Heart right ventricle (tissue), 16 donors: ENCODE measurements around the gene TRMT1. TPM values are rescaled to one million over a fixed set of nuclear protein-coding genes. Genes with fewer than 3 reads are reported as not detected.

Experiments used
- ATAC-seq, 8 donors: fragments of 200-7000 bp; cut with Tn5 transposase; one replicate each; pipeline ENCODE4 v1.9.1; 2020; ENCODE audit warnings: mild to moderate bottlenecking in 8 of 8, moderate library complexity in 8 of 8, moderate number of reproducible peaks in 1 of 8
- DNase-seq, 2 donors: peaks; one replicate each; pipeline ENCODE4 v3.0.0-alpha.2; 2020
- H3K27ac ChIP-seq, 10 donors: fragments of 200-600 bp; sonication (generic) in 2 of 10; one replicate each; pipeline versions ENCODE4 v1.5.0 to v1.8.0; 2020 to 2022; ENCODE audit warnings: mild to moderate bottlenecking in 3 of 10
- H3K27me3 ChIP-seq, 7 donors: fragments of 200-600 bp; one replicate each; pipeline ENCODE4 v1.8.0; 2021 to 2022; ENCODE audit warnings: mild to moderate bottlenecking in 2 of 7
- H3K36me3 ChIP-seq, 9 donors: fragments of 200-600 bp; sonication (generic) in 1 of 9; one replicate each; pipeline versions ENCODE4 v1.5.0 to v1.8.0; 2020 to 2022; ENCODE audit warnings: mild to moderate bottlenecking in 2 of 9
- H3K4me1 ChIP-seq, 9 donors: fragments of 200-600 bp; sonication (generic) in 1 of 9; one replicate each; pipeline versions ENCODE4 v1.5.0 to v1.8.0; 2020 to 2022; ENCODE audit warnings: mild to moderate bottlenecking in 4 of 9
- H3K4me3 ChIP-seq, 10 donors: fragments of 200-600 bp; sonication (generic) in 2 of 10; one replicate each; pipeline versions ENCODE4 v1.5.0 to v1.8.0; 2020 to 2022; ENCODE audit warnings: mild to moderate bottlenecking in 7 of 10, moderate library complexity in 2 of 10
- H3K9me3 ChIP-seq, 11 donors: fragments of 200-600 bp in 10 of 11; sonication (generic) in 2 of 11; one replicate each; pipeline versions ENCODE4 v1.5.0 to v1.8.0; 2013 to 2022; ENCODE audit warnings: mild to moderate bottlenecking in 2 of 11, control low read depth in 1 of 11, moderate library complexity in 1 of 11
- CTCF ChIP-seq, 9 donors: fragments of 200-600 bp; sonication (generic) in 2 of 9; IDR thresholded peaks; one replicate each; pipeline versions ENCODE4 v1.5.0 to v1.8.0; 2021 to 2022; ENCODE audit warnings: antibody characterized with exemption in 9 of 9, mild to moderate bottlenecking in 5 of 9, moderate library complexity in 1 of 9
- WGBS, 2 donors: extraction: QIAGEN DNeasy Blood & Tissue Kit; methylation state at CpG; one replicate each; pipeline ENCODE4 v1.1.7; 2013; ENCODE audit warnings: inconsistent platforms in 1 of 2; 5-methylcytosine and 5-hydroxymethylcytosine counted together
- intact Hi-C, 10 donors: fragments of 100-400 bp; cut with DNase I; formaldehyde crosslinking; loops; one replicate each; pipeline versions ENCODE4 v1.11.1 to v1.14.2; 2022
- polyA plus RNA-seq, 2 donors: library from polyadenylated mRNA; stranded (reverse); fragments of 200-250 nt; gene quantifications; one replicate each; pipeline ENCODE4 v1.2.3, GENCODE V29; 2013
- total RNA-seq, 10 donors: library from RNA; stranded (reverse); fragmentation: NEBNext Ultra II Directional in 3 of 10; extraction: Animal tissue kit (Norgen Biotek cat#: 25700) in 3 of 10; gene quantifications; one replicate each; pipeline versions ENCODE4 v1.2.1 to v1.2.4, GENCODE V29; 2021 to 2023
- donor health status: Arrhythmogenic right ventricular cardiomyopathy.
- donor health status: ischemic (EF 13 %, LVEDD 7.1; RV severe dilation, severe dysfunction).
- donor health status: healthy with polysubstance abuse.
- donor health status: DM: no; HTN: yes; CAD: no.
- donor health status: DM: no; HTN: no; CAD: no.
- donor health status: ischemic (EF 25% LVEDD 6.9; RV normal size, moderate dysfunction).
- donor health status: ischemic (EF 25% LVEDD 5.7; RV mildly dilated, moderate dysfunction).
- donor health status: healthy.
- donor health status: DM: yes; HTN: yes; CAD: no.
- donor health status: Ischemic cardiomyopathy.
- donor health status: ischemic (EF 35%, LVEDD 5.7; RV mildly dilated, moderate dysfunction).
- donor health status: nonischemic (EF 11% LVEDD 7.7; RV severe dilation, severe dysfunction).
- donor health status: DM: yes; HTN: yes; CAD: no.
- donor health status: PGD.
- donor health status: ischemic (EF 29% LVEDD 5.4; RV normal size, mild dysfunction).
- donor health status: nonischemic (EF 23%, LVEDD 6.1; RV moderate dilation, normal function).

The TRMT1 gene
- total and polyA plus RNA-seq, 12 donors, result 10.5 to 54.0 (median 14.8) TPM

GRCh38 chr19:13069415-13070359 is 46.9 kb downstream of the TRMT1 start:
- ATAC-seq (peak in 1 of 8 donors; percentile 8), DNase-seq (no peak)
- H3K9me3 ChIP-seq, result no peaks in the 10 kb centered on the region
- H3K4me3 ChIP-seq, result peak overlapping the region in 3 of 10 donors; percentile 16 to 31 (median 20)
- H3K27ac ChIP-seq, result peak overlapping the region; percentile 66 to 99 (median 81)
- H3K4me1 ChIP-seq, result peaks cover 54 to 94% (median 74%) of the 10 kb centered on the region in 9 donors
- TF ChIP-seq CTCF (IDR thresholded peaks at IDR 0.05), result no peak
- 53 to 60% methylated on average over 20 of the region's 20 CpGs for WGBS, 2 donors
- H3K27me3 ChIP-seq, result no peaks in the 10 kb centered on the region
- H3K36me3 ChIP-seq, result peaks cover 0 to 21% (median 4%) of the 10 kb centered on the region in 9 donors
- intact Hi-C loops, result loop anchor here in 2 of 10 donors (2.0 to 10.0 kb wide), 2 partner anchors 23 to 85 kb away; no protein-coding TSS in a partner anchor

- Histone ChIP-seq H3K4me3 (no peak overlapping the region), H3K27ac (peak overlapping the region in 9 of 10 donors; percentile 14 to 99 (median 83))
- intact Hi-C loops, result loop anchor here in 2 of 10 donors (2.0 to 10.0 kb wide), 2 partner anchors 25 to 83 kb away; no protein-coding TSS in a partner anchor
Observed at GRCh38 chr19:13068085-13068846, 48.3 kb downstream of the TRMT1 start.

GRCh38 chr19:13066933-13067807 is 49.4 kb downstream of the TRMT1 start:
- Histone ChIP-seq H3K36me3 (no peaks in the 10 kb centered on the region), H3K9me3 (no peaks in the 10 kb centered on the region), H3K27ac (peak overlapping the region in 9 of 10 donors; percentile 20 to 99 (median 98)), H3K4me3 (no peak overlapping the region), H3K27me3 (no peaks in the 10 kb centered on the region), H3K4me1 (peaks cover 70 to 100% (median 96%) of the 10 kb centered on the region in 9 donors)
- ATAC-seq (no peak), DNase-seq (no peak)
- intact Hi-C loops, result loop anchor here in 1 of 10 donors (10.0 kb wide), 1 partner anchor 82 kb away; no protein-coding TSS in a partner anchor
- no peak for TF ChIP-seq CTCF (IDR thresholded peaks at IDR 0.05)
- 56 to 70% methylated on average over 17 of the region's 17 CpGs for WGBS, 2 donors

More at GRCh38 chr19:13068085-13068846, 48.3 kb downstream of the TRMT1 start:
- TF ChIP-seq CTCF (IDR thresholded peaks at IDR 0.05), result peak in 2 of 9 donors; percentile 15 to 21
- Histone ChIP-seq H3K9me3 (no peaks in the 10 kb centered on the region), H3K36me3 (peaks cover 0 to 7% (median 0%) of the 10 kb centered on the region in 9 donors), H3K4me1 (peaks cover 60 to 100% (median 88%) of the 10 kb centered on the region in 9 donors), H3K27me3 (no peaks in the 10 kb centered on the region)
- DNase-seq (no peak), ATAC-seq (peak in 5 of 8 donors; percentile 18 to 43 (median 36))
- 50 to 58% methylated on average over 6 of the region's 6 CpGs for WGBS, 2 donors
